ENCODE data around the gene CNN1. TPM values are rescaled to one million over a fixed set of nuclear protein-coding genes. Genes with fewer than 3 reads are reported as not detected.

Gene CNN1
- total RNA-seq = 0.46 TPM

GRCh38 chr19:11538232-11539036, at the start of gene CNN1:
TSS of gene CNN1 (plus strand) at chr19:11538851. CDS start at chr19:11538928, 77 bp downstream.

GRCh38 chr19:11505504-11506100, 33.0 kb upstream of the CNN1 start, which contains the start of gene ZNF653:
TSS of gene ZNF653 (minus strand) at chr19:11505839. CDS start at chr19:11505786, 53 bp downstream.

GRCh38 chr19:11528551-11529341, 9.9 kb upstream of the CNN1 start, which contains the start of gene ECSIT:
TSS of gene ECSIT (minus strand) at chr19:11529134. CDS start at chr19:11519170, 9,964 bp downstream.

GRCh38 chr19:11558881-11559828, 20.5 kb downstream of the CNN1 start, which contains the start of gene ELOF1:
TSS of gene ELOF1 (minus strand) at chr19:11559230. CDS start at chr19:11554347, 4,883 bp downstream.

GRCh38 chr19:11577451-11578257, 39.0 kb downstream of the CNN1 start, which contains the start of gene ACP5:
TSS of gene ACP5 (minus strand) at chr19:11577645. CDS start at chr19:11577317, 328 bp downstream.

GRCh38 chr19:11597202-11598102, 58.8 kb downstream of the CNN1 start, which contains the start of gene ZNF627:
TSS of gene ZNF627 (plus strand) at chr19:11597483. CDS start at chr19:11597628, 145 bp downstream.

Small RNA genes lying within 50 kb of the gene (small RNA-seq; reads per million reads assigned to genes)
- gene MIR7974 (0.10 reads per million), gene RN7SL833P (0.13 reads per million)

Other genes starting within 250 kb of the CNN1 start
- 0.46 TPM for gene TSPAN16, start 242.7 kb upstream of the CNN1 start, total RNA-seq
- 28.8 TPM for gene RAB3D, start 199.2 kb upstream of the CNN1 start, total RNA-seq
- gene TMEM205, start 192.6 kb upstream of the CNN1 start, total RNA-seq = 53.1 TPM
- 6.7 TPM for gene CCDC159, start 192.3 kb upstream of the CNN1 start, total RNA-seq
- 66.7 TPM for gene PLPPR2, start 183.4 kb upstream of the CNN1 start, total RNA-seq
- gene SWSAP1, start 164.2 kb upstream of the CNN1 start, total RNA-seq = 1.2 TPM
- gene EPOR, start 154.5 kb upstream of the CNN1 start, total RNA-seq = 3.2 TPM
- gene RGL3, start 119.5 kb upstream of the CNN1 start, total RNA-seq = not detected
- 2.8 TPM for gene ODAD3, start 103.7 kb upstream of the CNN1 start, total RNA-seq
- 53.1 TPM for gene PRKCSH, start 103.2 kb upstream of the CNN1 start, total RNA-seq
- 118 TPM for gene ELAVL3, start 57.8 kb upstream of the CNN1 start, total RNA-seq
- gene ZNF653, start 33.0 kb upstream of the CNN1 start, total RNA-seq = 19.6 TPM
- gene ECSIT, start 9.7 kb upstream of the CNN1 start, total RNA-seq = 49.6 TPM
- gene ELOF1, start 20.4 kb downstream of the CNN1 start, total RNA-seq = 22.8 TPM
- gene ACP5, start 38.8 kb downstream of the CNN1 start, total RNA-seq = 0.46 TPM
- 58.8 TPM for gene ZNF627, start 58.6 kb downstream of the CNN1 start, total RNA-seq
- gene ZNF823, start 200.1 kb downstream of the CNN1 start, total RNA-seq = 23.8 TPM
- gene ZNF441, start 228.1 kb downstream of the CNN1 start, total RNA-seq = 35.8 TPM

Measured in diencephalon (tissue), 1 donor.